Gastroesophageal sphincter (tissue), 3 donors: ENCODE results near the gene EMILIN3.

Experiments used
- POLR2A ChIP-seq, 2 donors: fragments of 450-650 bp; IDR thresholded peaks; one replicate each; pipeline ENCODE4 v1.6.1; 2017; ENCODE audit warnings: antibody characterized with exemption in 2 of 2, mild to moderate bottlenecking in 2 of 2, moderate library complexity in 1 of 2
- POLR2AphosphoS5 ChIP-seq: sonication (generic); formaldehyde crosslinking; IDR thresholded peaks from one replicate; pipeline ENCODE4 v1.6.1; 2017; ENCODE audit warnings: antibody characterized with exemption
- TF ChIP-seq, protein P1 (sequence below), 4 experiments: fragments of 200-600 bp in 2 of 4; fragments of 450-650 bp in 2 of 4; sonication (generic) in 1 of 4; IDR thresholded peaks; one replicate each; pipeline ENCODE4 v1.5.1; 2017 to 2019; ENCODE audit warnings: antibody characterized with exemption in 4 of 4, mild to moderate bottlenecking in 2 of 4, moderate library complexity in 2 of 4

DNA sequence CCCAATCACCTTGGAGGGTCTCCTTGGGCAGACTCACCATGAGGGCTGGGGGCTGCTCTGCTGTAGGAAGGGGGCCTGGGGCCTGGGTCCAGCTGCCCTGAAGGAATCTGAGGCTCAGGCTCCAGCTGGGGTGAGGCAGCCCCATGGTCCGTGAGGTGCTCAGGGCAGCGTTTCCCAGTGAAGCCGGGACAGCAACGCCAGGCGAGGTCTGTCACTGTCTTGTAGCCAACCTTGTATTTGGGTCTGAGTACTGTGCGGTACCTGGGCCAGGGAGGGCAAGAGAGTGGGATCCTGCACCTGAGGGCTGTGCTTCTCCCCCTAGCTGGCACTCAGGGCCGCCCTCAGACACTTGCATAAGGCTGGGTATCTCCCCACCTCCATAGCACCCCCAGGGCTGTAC is 3.0 kb downstream of the EMILIN3 start:
- TF ChIP-seq POLR2A (IDR thresholded peaks at IDR 0.05) (no peak), POLR2AphosphoS5 (no peak)
- TF ChIP-seq, protein P1, sequence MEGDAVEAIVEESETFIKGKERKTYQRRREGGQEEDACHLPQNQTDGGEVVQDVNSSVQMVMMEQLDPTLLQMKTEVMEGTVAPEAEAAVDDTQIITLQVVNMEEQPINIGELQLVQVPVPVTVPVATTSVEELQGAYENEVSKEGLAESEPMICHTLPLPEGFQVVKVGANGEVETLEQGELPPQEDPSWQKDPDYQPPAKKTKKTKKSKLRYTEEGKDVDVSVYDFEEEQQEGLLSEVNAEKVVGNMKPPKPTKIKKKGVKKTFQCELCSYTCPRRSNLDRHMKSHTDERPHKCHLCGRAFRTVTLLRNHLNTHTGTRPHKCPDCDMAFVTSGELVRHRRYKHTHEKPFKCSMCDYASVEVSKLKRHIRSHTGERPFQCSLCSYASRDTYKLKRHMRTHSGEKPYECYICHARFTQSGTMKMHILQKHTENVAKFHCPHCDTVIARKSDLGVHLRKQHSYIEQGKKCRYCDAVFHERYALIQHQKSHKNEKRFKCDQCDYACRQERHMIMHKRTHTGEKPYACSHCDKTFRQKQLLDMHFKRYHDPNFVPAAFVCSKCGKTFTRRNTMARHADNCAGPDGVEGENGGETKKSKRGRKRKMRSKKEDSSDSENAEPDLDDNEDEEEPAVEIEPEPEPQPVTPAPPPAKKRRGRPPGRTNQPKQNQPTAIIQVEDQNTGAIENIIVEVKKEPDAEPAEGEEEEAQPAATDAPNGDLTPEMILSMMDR (IDR thresholded peaks at IDR 0.05): no peak
